Nephron (organoid): ENCODE results near the gene RAB3IL1.

Source experiments
- H3K27ac Mint-ChIP-seq, 3 experiments: 2 replicates each; pipeline ENCODE4 v1.8.0; 2020; ENCODE audit warnings: mixed read lengths in 3 of 3, mild to moderate bottlenecking in 2 of 3, moderate library complexity in 1 of 3
- H3K27me3 Mint-ChIP-seq: 2 replicates; pipeline ENCODE4 v1.8.0; 2021; ENCODE audit warnings: low read depth, mild to moderate bottlenecking, moderate library complexity, mixed read lengths
- H3K36me3 Mint-ChIP-seq: 2 replicates; pipeline ENCODE4 v1.8.0; 2020; ENCODE audit warnings: low read depth, mixed read lengths
- H3K4me1 Mint-ChIP-seq: 2 replicates; pipeline ENCODE4 v1.8.0; 2020; ENCODE audit warnings: mixed read lengths
- H3K4me3 Mint-ChIP-seq, 3 experiments: 2 replicates each; pipeline ENCODE4 v1.8.0; 2020; ENCODE audit warnings: mild to moderate bottlenecking in 3 of 3, mixed read lengths in 3 of 3, moderate library complexity in 2 of 3
- H3K9me3 Mint-ChIP-seq: 2 replicates; pipeline ENCODE4 v1.8.0; 2020; ENCODE audit warnings: mixed read lengths
- TF ChIP-seq, protein P1 (sequence below), 3 experiments: fragments of 200-600 bp; sonication (generic); IDR thresholded peaks; one replicate each; pipeline ENCODE4 v1.5.0; 2021; ENCODE audit warnings: antibody characterized with exemption in 3 of 3; ENCODE audit not compliant: unreplicated experiment in 3 of 3

RAB3IL1 gene

DNA sequence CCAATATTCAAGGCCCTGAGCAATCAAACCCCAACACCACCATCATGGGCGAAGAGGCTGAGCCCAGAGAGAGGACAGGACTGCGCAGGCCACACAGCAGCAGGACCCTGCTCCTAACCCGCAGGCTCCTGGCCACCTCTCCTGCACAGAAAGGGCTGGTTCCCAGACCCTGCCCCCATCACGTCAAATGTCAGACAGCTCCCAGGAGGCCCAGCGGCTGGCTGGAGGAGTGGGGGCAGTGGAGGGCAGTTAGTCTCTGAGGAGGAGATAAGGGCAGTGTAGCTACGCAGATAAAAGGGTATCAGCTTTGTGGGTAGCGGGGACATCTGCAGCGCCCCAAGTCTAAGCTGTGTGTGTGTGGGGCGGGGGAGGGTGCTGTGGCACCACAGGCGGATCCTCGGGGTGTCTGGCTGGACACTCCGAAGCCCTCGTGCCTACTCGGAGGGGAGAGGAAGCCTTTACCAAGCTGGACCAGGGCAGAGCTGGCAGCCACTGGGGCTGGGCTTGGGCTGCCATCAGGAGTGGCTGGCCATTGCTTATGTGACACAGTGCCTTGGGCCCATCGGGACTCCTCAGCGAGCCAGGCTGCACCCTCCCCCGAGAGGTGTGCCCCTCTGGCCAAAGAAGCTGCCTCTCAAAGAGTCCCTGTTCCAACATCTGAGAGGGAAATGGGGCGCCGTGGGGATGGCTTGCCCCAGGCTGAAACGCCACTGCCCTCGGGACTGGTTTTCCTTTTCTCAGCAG is 47.5 kb downstream of the RAB3IL1 start:
- Mint-ChIP-seq H3K4me1 (peaks cover 11% of the 10 kb centered on the region), H3K9me3 (no peaks in the 10 kb centered on the region), H3K36me3 (peaks cover 8% of the 10 kb centered on the region), H3K27me3 (peaks cover 6% of the 10 kb centered on the region), H3K4me3 (no peak overlapping the region), H3K27ac (no peak overlapping the region)
- TF ChIP-seq, protein P1, sequence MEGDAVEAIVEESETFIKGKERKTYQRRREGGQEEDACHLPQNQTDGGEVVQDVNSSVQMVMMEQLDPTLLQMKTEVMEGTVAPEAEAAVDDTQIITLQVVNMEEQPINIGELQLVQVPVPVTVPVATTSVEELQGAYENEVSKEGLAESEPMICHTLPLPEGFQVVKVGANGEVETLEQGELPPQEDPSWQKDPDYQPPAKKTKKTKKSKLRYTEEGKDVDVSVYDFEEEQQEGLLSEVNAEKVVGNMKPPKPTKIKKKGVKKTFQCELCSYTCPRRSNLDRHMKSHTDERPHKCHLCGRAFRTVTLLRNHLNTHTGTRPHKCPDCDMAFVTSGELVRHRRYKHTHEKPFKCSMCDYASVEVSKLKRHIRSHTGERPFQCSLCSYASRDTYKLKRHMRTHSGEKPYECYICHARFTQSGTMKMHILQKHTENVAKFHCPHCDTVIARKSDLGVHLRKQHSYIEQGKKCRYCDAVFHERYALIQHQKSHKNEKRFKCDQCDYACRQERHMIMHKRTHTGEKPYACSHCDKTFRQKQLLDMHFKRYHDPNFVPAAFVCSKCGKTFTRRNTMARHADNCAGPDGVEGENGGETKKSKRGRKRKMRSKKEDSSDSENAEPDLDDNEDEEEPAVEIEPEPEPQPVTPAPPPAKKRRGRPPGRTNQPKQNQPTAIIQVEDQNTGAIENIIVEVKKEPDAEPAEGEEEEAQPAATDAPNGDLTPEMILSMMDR (IDR thresholded peaks at IDR 0.05; ENCODE audit: unreplicated experiment in 3 of 3) = no peak

DNA sequence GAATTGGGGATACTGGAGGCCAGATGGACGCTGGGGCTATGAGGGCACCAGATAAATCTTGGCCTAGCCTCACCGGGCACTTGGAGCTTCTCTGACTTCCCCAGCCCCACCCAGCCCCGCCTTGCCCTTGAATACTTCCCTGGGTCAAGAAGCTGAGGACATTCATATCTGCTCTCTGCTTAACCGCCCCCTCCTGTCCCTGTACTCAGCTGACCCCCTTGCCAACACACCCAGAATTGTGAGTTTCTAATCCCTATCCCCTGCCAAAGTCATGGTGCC is 48.0 kb downstream of the RAB3IL1 start:
- H3K9me3 Mint-ChIP-seq = no peaks in the 10 kb centered on the region
- TF ChIP-seq, protein P1 (IDR thresholded peaks at IDR 0.05; ENCODE audit: unreplicated experiment in 3 of 3) = no peak
- H3K36me3 Mint-ChIP-seq = peaks cover 12% of the 10 kb centered on the region
- H3K4me1 Mint-ChIP-seq = peaks cover 11% of the 10 kb centered on the region
- no peak overlapping the region for H3K4me3 Mint-ChIP-seq
- peaks cover 6% of the 10 kb centered on the region for H3K27me3 Mint-ChIP-seq
- H3K27ac Mint-ChIP-seq = no peak overlapping the region

DNA sequence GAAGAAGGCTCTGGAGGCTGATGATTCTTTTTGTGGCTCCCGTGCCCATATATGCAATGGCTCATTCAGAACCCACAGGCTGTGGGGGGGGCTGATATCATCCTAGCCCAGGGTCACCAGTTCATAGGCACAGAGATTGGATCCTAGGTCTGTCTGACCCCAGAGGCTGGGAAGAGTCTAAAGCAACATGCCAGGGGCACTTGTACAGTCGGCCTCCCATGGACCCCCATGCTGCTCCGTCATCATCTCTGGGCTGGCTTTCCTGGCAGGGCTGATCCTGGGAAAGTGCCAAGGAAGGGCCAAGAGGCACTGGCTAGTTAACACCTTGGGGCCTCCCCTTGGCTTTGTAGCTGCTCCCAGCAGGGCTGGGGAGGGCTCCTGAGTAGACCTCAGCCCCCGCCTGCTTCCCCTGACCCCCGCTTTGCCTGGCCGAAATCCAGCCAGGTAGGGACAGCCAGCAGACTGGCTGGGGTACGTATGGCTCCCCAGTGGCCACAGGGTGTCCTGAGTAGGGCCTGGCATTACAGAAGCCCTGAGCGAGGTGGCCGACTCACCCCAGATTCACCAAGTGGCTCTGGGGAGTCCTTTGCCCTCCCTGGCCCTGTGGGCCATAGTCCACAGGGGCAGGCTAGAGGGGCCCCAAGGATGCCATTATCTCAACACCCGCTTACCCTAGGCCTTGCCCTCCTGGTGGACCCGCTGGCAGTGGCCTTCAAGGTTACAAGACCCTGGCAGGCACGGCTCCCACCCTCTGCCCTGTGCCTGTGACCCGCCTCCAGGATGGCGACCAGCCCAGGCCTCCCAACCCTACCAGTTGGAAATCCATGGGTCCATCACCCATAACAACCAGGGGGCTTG is 48.6 kb downstream of the RAB3IL1 start:
- Mint-ChIP-seq H3K36me3 (peaks cover 14% of the 10 kb centered on the region), H3K4me3 (no peak overlapping the region)

DNA sequence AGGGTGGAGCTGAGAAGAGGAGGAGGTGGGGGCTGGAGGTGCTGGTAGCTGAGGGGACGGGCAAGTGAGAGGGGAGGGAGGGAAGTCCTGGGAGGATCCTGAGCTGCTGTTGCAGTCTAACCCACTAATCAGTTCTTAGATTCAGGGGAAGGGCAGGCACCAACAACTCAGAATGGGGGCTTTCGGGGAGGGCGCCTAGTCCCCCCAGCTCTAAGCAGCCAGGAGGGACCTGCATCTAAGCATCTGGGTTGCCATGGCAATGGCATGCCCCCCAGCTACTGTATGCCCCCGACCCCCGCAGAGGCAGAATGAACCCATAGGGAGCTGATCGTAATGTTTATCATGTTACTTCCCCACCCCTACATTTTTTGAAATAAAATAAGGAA is 50.4 kb downstream of the RAB3IL1 start:
- TF ChIP-seq, protein P1 (IDR thresholded peaks at IDR 0.05; ENCODE audit: unreplicated experiment in 3 of 3) = no peak
- H3K9me3 Mint-ChIP-seq = no peaks in the 10 kb centered on the region
- H3K27ac Mint-ChIP-seq = no peak overlapping the region
- peaks cover 3% of the 10 kb centered on the region for H3K27me3 Mint-ChIP-seq
- peaks cover 24% of the 10 kb centered on the region for H3K36me3 Mint-ChIP-seq
- H3K4me1 Mint-ChIP-seq = peaks cover 11% of the 10 kb centered on the region
- no peak overlapping the region for H3K4me3 Mint-ChIP-seq

More for the DNA sequence above, 48.6 kb downstream of the RAB3IL1 start:
- Mint-ChIP-seq H3K4me1 (peaks cover 11% of the 10 kb centered on the region), H3K9me3 (no peaks in the 10 kb centered on the region), H3K27me3 (peaks cover 6% of the 10 kb centered on the region), H3K27ac (no peak overlapping the region)
- TF ChIP-seq, protein P1 (IDR thresholded peaks at IDR 0.05; ENCODE audit: unreplicated experiment in 3 of 3) = no peak

DNA sequence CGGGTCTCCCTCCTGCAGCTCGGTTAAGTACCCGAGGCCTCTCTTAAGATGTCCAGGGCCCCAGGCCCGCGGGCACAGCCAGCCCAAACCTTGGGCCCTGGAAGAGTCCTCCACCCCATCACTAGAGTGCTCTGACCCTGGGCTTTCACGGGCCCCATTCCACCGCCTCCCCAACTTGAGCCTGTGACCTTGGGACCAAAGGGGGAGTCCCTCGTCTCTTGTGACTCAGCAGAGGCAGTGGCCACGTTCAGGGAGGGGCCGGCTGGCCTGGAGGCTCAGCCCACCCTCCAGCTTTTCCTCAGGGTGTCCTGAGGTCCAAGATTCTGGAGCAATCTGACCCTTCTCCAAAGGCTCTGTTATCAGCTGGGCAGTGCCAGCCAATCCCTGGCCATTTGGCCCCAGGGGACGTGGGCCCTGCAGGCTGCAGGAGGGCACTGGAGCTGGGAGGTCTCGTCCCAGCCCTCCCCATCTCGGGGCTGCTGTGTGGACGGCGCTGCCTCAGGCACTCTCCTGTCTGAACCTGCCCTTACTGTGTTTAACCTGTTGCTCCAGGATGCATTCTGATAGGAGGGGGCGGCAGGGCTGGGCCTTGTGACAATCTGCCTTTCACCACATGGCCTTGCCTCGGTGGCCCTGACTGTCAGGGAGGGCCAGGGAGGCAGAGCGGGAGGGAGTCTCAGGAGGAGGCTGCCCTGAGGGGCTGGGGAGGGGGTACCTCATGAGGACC is 51.0 kb downstream of the RAB3IL1 start:
- H3K4me3 Mint-ChIP-seq = no peak overlapping the region
- peaks cover 30% of the 10 kb centered on the region for H3K36me3 Mint-ChIP-seq
- TF ChIP-seq, protein P1 (IDR thresholded peaks at IDR 0.05; ENCODE audit: unreplicated experiment in 3 of 3) = no peak
- peaks cover 11% of the 10 kb centered on the region for H3K4me1 Mint-ChIP-seq
- H3K27ac Mint-ChIP-seq = no peak overlapping the region
- no peaks in the 10 kb centered on the region for H3K9me3 Mint-ChIP-seq
- peaks cover 3% of the 10 kb centered on the region for H3K27me3 Mint-ChIP-seq
